Esophagus squamous epithelium (tissue), 4 donors: ENCODE results near the gene STX10.

Experiments used
- POLR2A ChIP-seq, 4 donors: fragments of 450-650 bp; IDR thresholded peaks; one replicate each; pipeline ENCODE4 v1.6.1; 2017; ENCODE audit warnings: antibody characterized with exemption in 4 of 4, mild to moderate bottlenecking in 4 of 4, moderate library complexity in 3 of 4
- TF ChIP-seq, protein P1 (sequence below), 6 experiments: fragments of 450-650 bp in 4 of 6; fragments of 200-600 bp in 2 of 6; sonication (generic) in 2 of 6; IDR thresholded peaks; one replicate each; pipeline ENCODE4 v1.5.1; 2016 to 2019; ENCODE audit warnings: antibody characterized with exemption in 6 of 6, mild to moderate bottlenecking in 4 of 6, moderate library complexity in 4 of 6

DNA sequence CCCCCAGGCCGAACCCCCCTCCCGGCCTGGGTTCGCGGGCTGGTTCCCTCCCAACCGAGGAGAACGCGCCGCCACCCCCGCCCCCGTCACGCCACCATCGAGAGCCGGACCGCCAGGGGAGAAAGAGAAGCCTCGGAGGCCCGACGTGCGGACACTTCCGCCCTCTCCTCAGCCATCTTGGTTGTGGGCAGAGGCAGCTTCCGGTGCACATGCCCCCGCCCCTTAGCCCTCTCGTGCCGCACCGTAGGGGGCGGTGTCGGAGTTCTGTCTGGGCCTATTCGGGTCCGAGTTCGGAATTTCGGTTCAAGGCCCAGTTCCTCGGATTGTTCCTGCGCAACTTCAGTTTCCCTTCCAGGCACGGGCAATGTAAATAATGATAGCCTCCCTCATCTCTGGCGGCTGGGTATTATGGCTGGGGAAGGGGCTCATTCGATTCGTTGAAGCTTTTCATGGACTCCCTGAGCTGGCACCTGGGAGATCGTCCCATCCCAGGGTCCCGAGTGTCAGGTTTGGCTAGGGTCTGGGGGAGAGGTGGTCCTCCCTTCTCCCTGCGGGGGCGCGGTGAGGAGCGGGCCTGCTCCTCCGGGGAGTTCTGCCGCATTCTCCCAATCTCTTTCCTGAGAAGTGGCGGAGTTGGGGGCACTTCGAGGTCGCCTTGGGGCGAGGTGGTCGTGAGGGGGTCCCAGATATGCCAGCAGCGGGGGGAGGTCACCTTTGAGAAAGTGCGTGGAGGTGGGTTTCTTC, at the start of gene STX10, which contains the start of gene IER2:
- TF ChIP-seq, protein P1, sequence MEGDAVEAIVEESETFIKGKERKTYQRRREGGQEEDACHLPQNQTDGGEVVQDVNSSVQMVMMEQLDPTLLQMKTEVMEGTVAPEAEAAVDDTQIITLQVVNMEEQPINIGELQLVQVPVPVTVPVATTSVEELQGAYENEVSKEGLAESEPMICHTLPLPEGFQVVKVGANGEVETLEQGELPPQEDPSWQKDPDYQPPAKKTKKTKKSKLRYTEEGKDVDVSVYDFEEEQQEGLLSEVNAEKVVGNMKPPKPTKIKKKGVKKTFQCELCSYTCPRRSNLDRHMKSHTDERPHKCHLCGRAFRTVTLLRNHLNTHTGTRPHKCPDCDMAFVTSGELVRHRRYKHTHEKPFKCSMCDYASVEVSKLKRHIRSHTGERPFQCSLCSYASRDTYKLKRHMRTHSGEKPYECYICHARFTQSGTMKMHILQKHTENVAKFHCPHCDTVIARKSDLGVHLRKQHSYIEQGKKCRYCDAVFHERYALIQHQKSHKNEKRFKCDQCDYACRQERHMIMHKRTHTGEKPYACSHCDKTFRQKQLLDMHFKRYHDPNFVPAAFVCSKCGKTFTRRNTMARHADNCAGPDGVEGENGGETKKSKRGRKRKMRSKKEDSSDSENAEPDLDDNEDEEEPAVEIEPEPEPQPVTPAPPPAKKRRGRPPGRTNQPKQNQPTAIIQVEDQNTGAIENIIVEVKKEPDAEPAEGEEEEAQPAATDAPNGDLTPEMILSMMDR (IDR thresholded peaks at IDR 0.05) = peak; percentile 61 to 84 (median 69)
- TF ChIP-seq POLR2A (IDR thresholded peaks at IDR 0.05) = peak in 3 of 4 donors; percentile 34 to 87 (median 65)
